Thymus (tissue), 11 donors: Measurements from ENCODE around the gene COX7A2L. TPM values are rescaled to one million over a fixed set of nuclear protein-coding genes. Genes with fewer than 3 reads are reported as not detected.

Experiments used
- DNase-seq, 9 donors: peaks; one replicate each; pipeline ENCODE4 v3.0.0-alpha.2; 2013; ENCODE audit warnings: low spot score in 9 of 9, low read depth in 6 of 9, missing footprints in 1 of 9
- H3K27ac ChIP-seq, 2 donors: one replicate each; pipeline ENCODE4 v1.5.1; 2013; ENCODE audit warnings: control low read depth in 1 of 2, low read depth in 1 of 2, low read length in 1 of 2, mild to moderate bottlenecking in 1 of 2, moderate library complexity in 1 of 2
- H3K27me3 ChIP-seq, 2 donors: one replicate each; pipeline ENCODE4 v1.5.1; 2013; ENCODE audit warnings: low read length in 1 of 2; ENCODE audit not compliant: control insufficient read depth in 2 of 2, insufficient read depth in 1 of 2
- H3K36me3 ChIP-seq, 2 donors: one replicate each; pipeline ENCODE4 v1.5.1; 2013; ENCODE audit warnings: low read length in 1 of 2, mild to moderate bottlenecking in 1 of 2, moderate library complexity in 1 of 2; ENCODE audit not compliant: control insufficient read depth in 2 of 2, insufficient read depth in 2 of 2
- H3K4me1 ChIP-seq, 2 donors: one replicate each; pipeline ENCODE4 v1.5.1; 2013; ENCODE audit warnings: low read length in 2 of 2; ENCODE audit not compliant: control insufficient read depth in 2 of 2, insufficient read depth in 2 of 2
- H3K4me3 ChIP-seq, 2 donors: one replicate each; pipeline ENCODE4 v1.5.1; 2013; ENCODE audit warnings: low read length in 2 of 2, control low read depth in 1 of 2, mild to moderate bottlenecking in 1 of 2
- H3K9me3 ChIP-seq, 2 donors: one replicate each; pipeline ENCODE4 v1.5.1; 2013; ENCODE audit warnings: low read length in 1 of 2, mild to moderate bottlenecking in 1 of 2; ENCODE audit not compliant: control insufficient read depth in 2 of 2, insufficient read depth in 1 of 2
- WGBS: extraction: QIAGEN DNeasy Blood & Tissue Kit; methylation state at CpG from one replicate; pipeline ENCODE4 v1.1.7; 2013; 5-methylcytosine and 5-hydroxymethylcytosine counted together
- polyA plus RNA-seq: library from polyadenylated mRNA; stranded (reverse); fragments of 200-250 nt; gene quantifications from one replicate; pipeline ENCODE4 v1.2.3, GENCODE V29; 2013
- total RNA-seq: library from RNA; stranded (reverse); fragments of 120-200 nt; gene quantifications from one replicate; pipeline ENCODE4 v1.2.4, GENCODE V29; 2013
- donor health status: healthy.

Gene COX7A2L
- total and polyA plus RNA-seq, 2 donors = 128 to 190 TPM

GRCh38 chr2:42317945-42318344 is 43.1 kb downstream of the COX7A2L start:
- H3K36me3 ChIP-seq = peaks cover 0 to 26% of the 10 kb centered on the region in 2 donors
- no peaks in the 10 kb centered on the region for H3K27me3 ChIP-seq
- DNase-seq = no peak
- no peaks in the 10 kb centered on the region for H3K9me3 ChIP-seq
- no peak overlapping the region for H3K4me3 ChIP-seq
- H3K4me1 ChIP-seq = no peaks in the 10 kb centered on the region
- H3K27ac ChIP-seq = no peak overlapping the region

- Histone ChIP-seq H3K4me1 (no peaks in the 10 kb centered on the region), H3K36me3 (peaks cover 0 to 26% of the 10 kb centered on the region in 2 donors), H3K27ac (no peak overlapping the region), H3K4me3 (no peak overlapping the region), H3K9me3 (no peaks in the 10 kb centered on the region), H3K27me3 (no peaks in the 10 kb centered on the region)
- WGBS = 96% methylated on average over 3 of the region's 3 CpGs
- DNase-seq = no peak
Observed at GRCh38 chr2:42317486-42317885, 43.5 kb downstream of the COX7A2L start.

- peaks cover 0 to 26% of the 10 kb centered on the region in 2 donors for H3K36me3 ChIP-seq
- no peak overlapping the region for H3K27ac ChIP-seq
Observed at GRCh38 chr2:42316910-42317309, 44.1 kb downstream of the COX7A2L start.

GRCh38 chr2:42315844-42316470 is 45.1 kb downstream of the COX7A2L start:
- H3K4me3 ChIP-seq = no peak overlapping the region
- H3K4me1 ChIP-seq = no peaks in the 10 kb centered on the region
- H3K27ac ChIP-seq = no peak overlapping the region
- no peak for DNase-seq
- WGBS = 99% methylated on average over 6 of the region's 6 CpGs
- no peaks in the 10 kb centered on the region for H3K27me3 ChIP-seq
- no peaks in the 10 kb centered on the region for H3K9me3 ChIP-seq
- H3K36me3 ChIP-seq = peaks cover 0 to 26% of the 10 kb centered on the region in 2 donors

More at GRCh38 chr2:42316910-42317309, 44.1 kb downstream of the COX7A2L start:
- Histone ChIP-seq H3K4me3 (no peak overlapping the region), H3K4me1 (no peaks in the 10 kb centered on the region), H3K9me3 (no peaks in the 10 kb centered on the region), H3K27me3 (no peaks in the 10 kb centered on the region)
- no peak for DNase-seq
- 98% methylated on average over 3 of the region's 3 CpGs for WGBS

GRCh38 chr2:42314892-42315468 is 46.0 kb downstream of the COX7A2L start:
- no peaks in the 10 kb centered on the region for H3K9me3 ChIP-seq
- no peak overlapping the region for H3K4me3 ChIP-seq
- no peaks in the 10 kb centered on the region for H3K4me1 ChIP-seq
- peaks cover 0 to 21% of the 10 kb centered on the region in 2 donors for H3K36me3 ChIP-seq
- no peak for DNase-seq
- H3K27me3 ChIP-seq = no peaks in the 10 kb centered on the region
- WGBS = 98% methylated on average over 3 of the region's 3 CpGs
- H3K27ac ChIP-seq = no peak overlapping the region

GRCh38 chr2:42312106-42312505 is 48.9 kb downstream of the COX7A2L start:
- H3K4me3 ChIP-seq = no peak overlapping the region
- H3K27me3 ChIP-seq = no peaks in the 10 kb centered on the region
- H3K9me3 ChIP-seq = no peaks in the 10 kb centered on the region
- no peak overlapping the region for H3K27ac ChIP-seq
- H3K36me3 ChIP-seq = peaks cover 0 to 12% of the 10 kb centered on the region in 2 donors
- no peaks in the 10 kb centered on the region for H3K4me1 ChIP-seq
- 95% methylated on average over 4 of the region's 4 CpGs for WGBS
- DNase-seq = no peak

GRCh38 chr2:42310007-42310515 is 51.0 kb downstream of the COX7A2L start:
- Histone ChIP-seq H3K4me1 (no peaks in the 10 kb centered on the region), H3K27me3 (no peaks in the 10 kb centered on the region), H3K27ac (no peak overlapping the region), H3K36me3 (peaks cover 0 to 9% of the 10 kb centered on the region in 2 donors), H3K9me3 (no peaks in the 10 kb centered on the region), H3K4me3 (no peak overlapping the region)
- DNase-seq = no peak
- WGBS = 95% methylated on average over 1 of the region's 1 CpG

- Histone ChIP-seq H3K27me3 (no peaks in the 10 kb centered on the region), H3K4me1 (no peaks in the 10 kb centered on the region), H3K4me3 (no peak overlapping the region), H3K36me3 (peaks cover 2 to 9% of the 10 kb centered on the region in 2 donors), H3K9me3 (no peaks in the 10 kb centered on the region), H3K27ac (no peak overlapping the region)
- no peak for DNase-seq
- WGBS = 100% methylated on average over 2 of the region's 2 CpGs
Observed at GRCh38 chr2:42309366-42309765, 51.7 kb downstream of the COX7A2L start.

GRCh38 chr2:42307180-42307579 is 53.8 kb downstream of the COX7A2L start:
- H3K27ac ChIP-seq = no peak overlapping the region
- no peak overlapping the region for H3K4me3 ChIP-seq
- no peak for DNase-seq
- H3K36me3 ChIP-seq = peaks cover 14 to 20% of the 10 kb centered on the region in 2 donors
- no peaks in the 10 kb centered on the region for H3K4me1 ChIP-seq
- no peaks in the 10 kb centered on the region for H3K9me3 ChIP-seq
- no peaks in the 10 kb centered on the region for H3K27me3 ChIP-seq
